ENCODE results near the gene CDH26.

Gene CDH26

GRCh38 chr20:59987135-59987534 lies 28.9 kb downstream of the CDH26 start:
- no peak for DNase-seq

DNA sequence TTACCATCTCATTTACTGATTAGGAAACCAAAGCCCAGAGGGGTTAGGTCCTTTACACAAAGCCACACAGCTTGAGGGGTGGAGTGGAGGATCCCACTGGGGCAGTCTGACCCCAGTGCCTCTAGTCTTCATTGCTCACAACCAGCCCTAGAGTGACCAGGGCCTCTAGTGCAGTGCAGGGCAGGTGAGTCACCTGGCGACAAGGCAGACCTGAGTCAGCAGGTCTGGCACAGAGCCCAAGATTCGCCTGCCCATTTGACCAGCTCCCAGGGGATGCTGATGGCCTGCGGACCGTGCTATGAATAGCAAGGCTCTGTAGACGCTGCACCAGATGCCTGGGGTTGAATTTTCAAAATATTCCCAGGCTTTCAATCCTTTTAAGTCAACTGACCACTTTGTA lies 29.9 kb downstream of the CDH26 start:
- no peak for DNase-seq

DNA sequence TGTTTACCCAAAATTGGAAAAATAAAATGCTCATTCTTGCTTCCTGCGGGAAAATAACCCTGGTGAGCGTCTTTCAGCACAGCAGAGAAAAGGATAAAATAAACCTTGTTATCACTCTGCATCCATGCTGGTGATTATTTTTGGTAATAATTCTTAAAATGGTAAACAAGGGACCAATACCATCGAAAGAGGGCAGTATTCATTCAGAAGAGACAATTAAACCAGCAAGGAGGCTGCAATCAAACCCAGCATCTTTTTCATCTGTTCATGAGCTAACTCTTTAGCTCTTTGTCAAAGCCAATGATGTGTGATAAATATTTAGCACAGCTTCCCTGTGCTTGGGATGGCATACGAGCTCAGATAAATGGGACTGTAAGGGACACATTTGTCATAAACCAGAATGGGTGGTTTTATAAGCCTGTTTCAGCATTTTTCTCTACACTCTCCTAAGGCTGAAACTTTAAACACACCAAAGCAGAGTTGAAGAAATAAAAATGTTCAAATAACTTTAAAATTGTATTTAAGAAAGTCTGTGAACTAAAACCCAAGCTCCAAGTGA lies 34.4 kb downstream of the CDH26 start:
- no peak for DNase-seq

DNA sequence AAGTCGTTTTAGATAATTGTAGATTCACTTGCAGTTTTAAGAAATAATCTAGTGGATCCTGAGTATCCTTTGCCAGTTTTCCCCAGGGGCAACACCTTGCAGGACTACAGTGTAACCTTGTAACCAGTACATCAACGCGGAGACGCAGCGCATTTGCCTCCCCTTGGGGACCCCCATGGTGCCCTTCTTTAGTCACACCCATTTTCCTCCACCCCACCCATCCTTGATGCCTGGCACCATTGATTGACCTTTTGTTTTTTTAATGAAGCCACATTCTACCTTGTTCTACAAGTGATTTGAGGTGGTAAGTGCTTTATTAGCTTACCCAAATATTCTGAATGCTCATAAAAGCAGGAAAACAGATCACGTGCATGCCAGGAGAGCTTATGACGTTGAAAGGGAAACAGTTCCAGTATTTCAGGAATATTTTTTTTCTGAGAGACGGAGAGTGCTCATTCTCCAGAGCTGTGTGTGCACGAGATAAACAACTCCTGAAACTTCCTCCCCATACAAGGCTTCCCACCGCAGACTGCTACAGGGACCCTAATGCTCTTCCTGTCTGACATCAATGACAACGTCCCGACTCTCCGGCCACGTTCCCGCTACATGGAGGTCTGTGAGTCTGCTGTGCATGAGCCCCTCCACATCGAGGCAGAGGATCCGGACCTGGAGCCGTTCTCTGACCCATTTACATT lies 35.7 kb downstream of the CDH26 start:
- no peak for DNase-seq

- DNase-seq = no peak
Observed at GRCh38 chr20:59994697-59995122, 36.5 kb downstream of the CDH26 start.

DNA sequence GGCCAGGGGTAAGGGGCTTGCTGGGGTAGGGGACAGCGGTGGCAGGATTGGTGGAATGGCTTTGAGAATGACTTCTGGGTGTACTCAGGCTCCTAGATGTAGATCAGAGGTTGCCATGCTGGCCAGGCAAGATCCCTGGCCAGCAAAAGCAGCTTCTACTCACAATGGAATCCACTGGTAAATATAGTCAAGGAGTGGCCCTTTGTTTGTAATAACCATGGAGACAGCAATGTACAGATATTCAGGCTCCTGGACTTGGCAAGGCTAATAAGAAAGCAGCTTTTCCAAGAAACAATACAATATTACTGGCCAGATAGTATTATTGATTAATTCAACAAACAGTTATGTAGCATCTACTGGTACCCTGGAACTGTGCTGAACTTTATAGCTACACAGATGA lies 37.9 kb downstream of the CDH26 start:
- DNase-seq = no peak

- DNase-seq = no peak
Observed at GRCh38 chr20:59997896-59998295, 39.7 kb downstream of the CDH26 start.

DNA sequence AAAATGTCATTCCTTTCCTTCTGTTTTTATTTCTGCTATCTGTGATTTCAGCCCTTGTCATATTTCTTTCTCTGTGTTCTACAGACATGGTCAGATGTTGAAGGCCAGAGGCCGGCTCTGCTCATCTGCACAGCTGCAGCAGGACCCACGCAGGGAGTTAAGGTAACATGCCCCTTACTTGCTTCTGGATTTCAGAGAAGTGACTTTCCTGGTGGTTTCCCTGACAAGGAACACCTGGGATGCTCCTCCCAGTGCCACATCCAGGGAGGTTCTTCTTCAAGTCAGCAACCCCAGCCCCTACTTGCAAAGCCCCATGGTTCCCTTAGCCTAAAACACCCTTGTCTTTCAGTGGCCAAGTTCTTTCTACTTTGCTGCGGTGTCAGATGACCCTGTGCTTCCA lies 41.3 kb downstream of the CDH26 start:
- DNase-seq = no peak

GRCh38 chr20:60000271-60001042 lies 42.2 kb downstream of the CDH26 start:
- DNase-seq = no peak

- DNase-seq = no peak
Observed at GRCh38 chr20:60001108-60001507, 42.9 kb downstream of the CDH26 start.

DNA sequence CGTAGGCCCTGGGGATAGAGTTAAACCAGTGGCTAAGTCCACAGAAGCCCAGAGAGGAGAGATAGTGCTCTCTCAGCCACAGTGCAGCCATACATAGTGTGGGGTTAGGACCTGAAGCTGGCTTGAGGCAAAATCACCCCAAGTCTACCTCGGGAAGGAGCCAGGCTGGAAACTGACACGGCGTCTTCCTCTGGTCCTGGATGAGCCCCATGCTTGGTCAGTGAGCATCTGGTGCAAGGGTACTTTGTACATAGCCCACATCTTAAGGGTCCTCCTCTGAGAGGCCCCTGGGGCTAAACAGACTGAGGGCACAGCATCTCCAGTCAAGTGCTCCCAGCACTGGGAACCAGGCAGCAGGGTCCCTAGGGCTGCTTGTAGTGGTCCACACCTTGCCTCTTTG lies 45.6 kb downstream of the CDH26 start:
- no peak for DNase-seq

DNA sequence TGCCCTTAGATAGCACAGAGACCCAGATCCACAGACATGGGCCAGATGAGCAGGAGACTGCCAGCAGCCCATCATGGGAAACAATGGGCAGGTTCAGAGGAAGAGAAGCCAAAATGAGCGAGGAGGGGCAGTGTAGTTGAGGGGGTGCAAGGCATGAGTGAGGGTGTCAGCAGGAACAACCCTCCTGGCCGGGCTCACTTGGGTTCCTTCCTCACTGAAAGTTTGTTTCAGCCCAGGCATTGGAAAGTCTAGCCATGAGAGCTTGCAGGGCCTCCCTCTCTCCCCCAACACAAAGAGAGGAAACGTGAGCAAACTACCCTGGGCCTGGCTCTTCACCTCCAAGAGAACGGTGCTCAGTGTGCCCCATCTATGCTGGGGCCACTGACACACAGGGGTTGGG lies 48.0 kb downstream of the CDH26 start:
- DNase-seq = no peak

DNA sequence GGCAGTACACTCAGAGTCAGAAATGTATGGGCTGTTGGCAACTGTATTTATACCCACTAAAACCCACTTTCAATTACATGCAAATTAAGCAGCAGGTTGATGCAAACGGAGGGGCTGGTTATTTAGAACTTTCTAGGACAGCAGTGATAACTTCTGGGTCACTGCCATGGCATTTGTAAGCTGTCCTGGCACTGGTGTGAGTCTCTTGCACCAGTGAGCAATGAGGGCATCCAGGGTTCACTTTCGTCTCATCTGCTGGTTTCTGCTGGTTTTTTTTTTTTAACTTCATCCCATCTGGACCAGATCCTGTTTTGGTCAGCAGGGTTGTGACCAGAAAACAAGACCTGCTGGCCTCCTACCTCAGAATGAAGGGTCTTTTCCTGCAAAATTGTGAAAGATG lies 49.2 kb downstream of the CDH26 start:
- DNase-seq = no peak

DNA sequence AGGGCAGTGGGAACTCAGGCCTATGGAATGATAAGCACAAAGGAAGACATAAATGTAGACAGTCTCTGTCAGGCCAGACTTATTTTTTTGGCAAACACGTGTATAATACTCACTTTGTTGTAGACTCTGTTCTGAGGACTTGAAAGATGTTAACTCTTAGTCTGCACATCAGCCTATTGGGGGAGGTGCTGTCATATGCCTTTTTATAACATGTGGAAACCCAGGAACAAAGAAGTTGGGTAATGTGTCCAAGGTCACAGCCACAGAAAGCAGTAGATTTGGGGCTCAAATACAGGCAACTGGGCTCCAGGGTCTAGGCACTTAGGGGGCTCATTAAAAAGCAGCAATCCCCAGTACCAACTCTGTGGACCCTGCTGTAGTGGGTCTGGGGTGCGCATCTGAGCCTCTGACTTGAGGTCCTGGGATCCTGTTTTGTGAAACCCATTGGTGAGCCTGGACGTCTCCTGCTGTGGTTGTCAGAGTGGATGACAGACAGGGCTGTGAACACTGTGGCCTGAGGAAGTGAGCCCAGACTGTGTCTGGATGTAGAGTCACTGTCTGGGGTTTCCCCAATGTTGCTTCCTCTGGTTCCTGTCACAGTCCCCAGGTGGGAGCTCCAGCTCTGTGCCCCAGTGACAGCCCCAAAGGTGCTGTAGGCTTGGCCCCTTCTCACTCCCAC lies 50.0 kb downstream of the CDH26 start:
- DNase-seq = no peak

GRCh38 chr20:60009318-60009717 lies 51.1 kb downstream of the CDH26 start:
- no peak for DNase-seq

- no peak for DNase-seq
Observed at GRCh38 chr20:60009826-60010616, 51.8 kb downstream of the CDH26 start.

- no peak for DNase-seq
Observed at GRCh38 chr20:60010689-60011458, 52.7 kb downstream of the CDH26 start.

GRCh38 chr20:60011512-60012507 lies 53.6 kb downstream of the CDH26 start:
- DNase-seq = no peak

GRCh38 chr20:60013296-60014139 lies 55.3 kb downstream of the CDH26 start:
- no peak for DNase-seq

- no peak for DNase-seq
Observed at GRCh38 chr20:60016406-60016805, 58.2 kb downstream of the CDH26 start.

Data from stimulated activated CD4-positive, alpha-beta T cell treated with anti-CD3 and anti-CD28 coated beads, Interleukin-4, amount 100 ng/mL, for 1 hour (primary cell).